Panc1 (cell line): ENCODE data around the gene TRAPPC10.

Experiments
- POLR2AphosphoS5 ChIP-seq: IDR thresholded peaks from 2 replicates; pipeline ENCODE4 v1.6.1; 2012; ENCODE audit warnings: mild to moderate bottlenecking, low read depth, low read length, moderate library complexity
- SIN3A ChIP-seq: IDR thresholded peaks from 2 replicates; pipeline ENCODE4 v1.6.1; 2012; ENCODE audit warnings: low read depth, mild to moderate bottlenecking, low read length, moderate library complexity, borderline replicate concordance; ENCODE audit not compliant: insufficient read depth
- TF ChIP-seq, protein P1 (sequence below), 2 experiments: IDR thresholded peaks; 2 replicates each; pipeline ENCODE4 v1.6.1; 2011 to 2012; ENCODE audit warnings: low read depth in 2 of 2, control low read depth in 1 of 2, low read length in 1 of 2, mild to moderate bottlenecking in 1 of 2, moderate library complexity in 1 of 2; ENCODE audit not compliant: insufficient read depth in 1 of 2
- TF ChIP-seq, protein P2 (sequence below): fragments of 450-650 bp; IDR thresholded peaks from 2 replicates; pipeline ENCODE4 v1.5.1; 2017; ENCODE audit warnings: mild to moderate bottlenecking

DNA sequence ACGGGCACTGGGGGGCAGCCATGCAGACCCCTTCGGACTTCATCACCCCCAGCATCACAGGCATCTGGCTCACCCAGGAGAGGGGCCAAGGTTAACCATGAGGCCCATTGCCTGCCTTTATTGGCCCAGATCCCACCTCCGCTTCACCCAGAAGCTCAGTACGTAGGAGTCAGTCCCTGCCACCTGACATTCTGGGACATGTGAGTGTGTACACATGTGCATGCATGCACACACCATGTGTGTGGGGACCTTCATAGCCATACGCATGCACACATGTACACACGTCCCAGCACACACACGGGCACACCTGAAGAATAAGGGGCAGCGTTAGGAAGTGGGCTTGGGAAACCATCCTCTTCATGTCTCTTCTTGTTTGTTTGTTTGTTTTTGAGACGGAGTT lies 24.1 kb upstream of the TRAPPC10 start:
- TF ChIP-seq, protein P1, sequence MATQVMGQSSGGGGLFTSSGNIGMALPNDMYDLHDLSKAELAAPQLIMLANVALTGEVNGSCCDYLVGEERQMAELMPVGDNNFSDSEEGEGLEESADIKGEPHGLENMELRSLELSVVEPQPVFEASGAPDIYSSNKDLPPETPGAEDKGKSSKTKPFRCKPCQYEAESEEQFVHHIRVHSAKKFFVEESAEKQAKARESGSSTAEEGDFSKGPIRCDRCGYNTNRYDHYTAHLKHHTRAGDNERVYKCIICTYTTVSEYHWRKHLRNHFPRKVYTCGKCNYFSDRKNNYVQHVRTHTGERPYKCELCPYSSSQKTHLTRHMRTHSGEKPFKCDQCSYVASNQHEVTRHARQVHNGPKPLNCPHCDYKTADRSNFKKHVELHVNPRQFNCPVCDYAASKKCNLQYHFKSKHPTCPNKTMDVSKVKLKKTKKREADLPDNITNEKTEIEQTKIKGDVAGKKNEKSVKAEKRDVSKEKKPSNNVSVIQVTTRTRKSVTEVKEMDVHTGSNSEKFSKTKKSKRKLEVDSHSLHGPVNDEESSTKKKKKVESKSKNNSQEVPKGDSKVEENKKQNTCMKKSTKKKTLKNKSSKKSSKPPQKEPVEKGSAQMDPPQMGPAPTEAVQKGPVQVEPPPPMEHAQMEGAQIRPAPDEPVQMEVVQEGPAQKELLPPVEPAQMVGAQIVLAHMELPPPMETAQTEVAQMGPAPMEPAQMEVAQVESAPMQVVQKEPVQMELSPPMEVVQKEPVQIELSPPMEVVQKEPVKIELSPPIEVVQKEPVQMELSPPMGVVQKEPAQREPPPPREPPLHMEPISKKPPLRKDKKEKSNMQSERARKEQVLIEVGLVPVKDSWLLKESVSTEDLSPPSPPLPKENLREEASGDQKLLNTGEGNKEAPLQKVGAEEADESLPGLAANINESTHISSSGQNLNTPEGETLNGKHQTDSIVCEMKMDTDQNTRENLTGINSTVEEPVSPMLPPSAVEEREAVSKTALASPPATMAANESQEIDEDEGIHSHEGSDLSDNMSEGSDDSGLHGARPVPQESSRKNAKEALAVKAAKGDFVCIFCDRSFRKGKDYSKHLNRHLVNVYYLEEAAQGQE (IDR thresholded peaks at IDR 0.05; ENCODE audit: insufficient read depth in 1 of 2, low read depth in 2 of 2, low read length in 1 of 2) = no peak
- TF ChIP-seq, protein P2, sequence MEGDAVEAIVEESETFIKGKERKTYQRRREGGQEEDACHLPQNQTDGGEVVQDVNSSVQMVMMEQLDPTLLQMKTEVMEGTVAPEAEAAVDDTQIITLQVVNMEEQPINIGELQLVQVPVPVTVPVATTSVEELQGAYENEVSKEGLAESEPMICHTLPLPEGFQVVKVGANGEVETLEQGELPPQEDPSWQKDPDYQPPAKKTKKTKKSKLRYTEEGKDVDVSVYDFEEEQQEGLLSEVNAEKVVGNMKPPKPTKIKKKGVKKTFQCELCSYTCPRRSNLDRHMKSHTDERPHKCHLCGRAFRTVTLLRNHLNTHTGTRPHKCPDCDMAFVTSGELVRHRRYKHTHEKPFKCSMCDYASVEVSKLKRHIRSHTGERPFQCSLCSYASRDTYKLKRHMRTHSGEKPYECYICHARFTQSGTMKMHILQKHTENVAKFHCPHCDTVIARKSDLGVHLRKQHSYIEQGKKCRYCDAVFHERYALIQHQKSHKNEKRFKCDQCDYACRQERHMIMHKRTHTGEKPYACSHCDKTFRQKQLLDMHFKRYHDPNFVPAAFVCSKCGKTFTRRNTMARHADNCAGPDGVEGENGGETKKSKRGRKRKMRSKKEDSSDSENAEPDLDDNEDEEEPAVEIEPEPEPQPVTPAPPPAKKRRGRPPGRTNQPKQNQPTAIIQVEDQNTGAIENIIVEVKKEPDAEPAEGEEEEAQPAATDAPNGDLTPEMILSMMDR = no peak
- no peak for TF ChIP-seq SIN3A
- TF ChIP-seq POLR2AphosphoS5 = no peak
